GM19099 (cell line): ENCODE measurements around the gene LGALS3.

ENCODE experiments used
- POLR2A ChIP-seq: IDR thresholded peaks from 3 replicates; pipeline ENCODE4 v1.6.1; 2011; ENCODE audit warnings: low read depth; ENCODE audit not compliant: insufficient read length; ENCODE audit errors: extremely low read depth

The LGALS3 gene

GRCh38 chr14:55107766-55108554, 21.1 kb upstream of the LGALS3 start:
- no peak for TF ChIP-seq POLR2A

DNA sequence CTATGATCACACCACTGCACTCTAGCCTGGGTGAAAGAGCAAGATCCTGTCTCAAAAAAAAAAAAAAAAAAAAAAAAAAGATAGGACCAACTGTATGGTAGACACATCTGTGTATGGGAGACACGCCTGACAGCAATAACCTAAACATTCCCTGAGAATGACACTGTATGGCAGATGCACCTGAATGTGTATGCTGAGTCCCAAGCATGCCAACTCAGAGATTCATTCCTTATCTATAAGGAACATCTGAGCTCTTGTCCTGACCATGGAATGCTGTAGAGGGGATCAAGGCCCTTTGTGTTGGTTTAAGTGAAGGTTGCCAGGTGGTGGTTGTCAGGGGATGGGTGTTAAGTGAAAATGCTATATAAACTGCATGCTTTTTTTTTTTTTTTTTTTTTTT, 19.2 kb upstream of the LGALS3 start:
- TF ChIP-seq POLR2A, result no peak

DNA sequence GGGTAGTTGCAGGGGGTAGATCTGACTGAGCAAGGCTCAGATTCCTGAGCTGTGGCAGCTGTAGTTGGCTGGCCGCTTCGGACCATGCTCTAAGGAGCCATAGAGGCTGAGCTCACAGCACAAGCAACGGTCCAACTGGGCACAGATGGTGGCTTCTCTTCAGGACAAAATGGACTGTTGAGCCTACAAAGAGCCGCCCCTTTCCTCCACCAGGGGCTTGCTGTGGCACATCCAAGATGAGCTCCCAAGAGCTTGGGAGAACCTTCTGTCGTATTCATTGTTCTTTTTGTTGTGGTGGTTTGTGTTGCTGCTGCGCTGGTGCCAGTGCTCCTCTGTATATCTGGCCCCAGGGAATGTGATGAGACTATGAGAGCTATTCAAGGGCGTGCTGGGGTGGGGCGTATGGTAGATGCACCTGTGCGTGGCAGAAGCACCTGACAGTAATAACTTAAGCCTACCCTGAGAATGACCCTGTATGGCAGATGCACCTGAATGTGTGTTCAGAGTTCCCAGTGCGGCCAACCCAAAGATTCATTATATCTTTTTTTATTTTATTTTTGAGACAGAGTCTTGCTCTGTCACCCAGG, 17.8 kb upstream of the LGALS3 start:
- TF ChIP-seq POLR2A, result no peak

- no peak for TF ChIP-seq POLR2A
Measured at GRCh38 chr14:55114720-55115119, 14.3 kb upstream of the LGALS3 start.

DNA sequence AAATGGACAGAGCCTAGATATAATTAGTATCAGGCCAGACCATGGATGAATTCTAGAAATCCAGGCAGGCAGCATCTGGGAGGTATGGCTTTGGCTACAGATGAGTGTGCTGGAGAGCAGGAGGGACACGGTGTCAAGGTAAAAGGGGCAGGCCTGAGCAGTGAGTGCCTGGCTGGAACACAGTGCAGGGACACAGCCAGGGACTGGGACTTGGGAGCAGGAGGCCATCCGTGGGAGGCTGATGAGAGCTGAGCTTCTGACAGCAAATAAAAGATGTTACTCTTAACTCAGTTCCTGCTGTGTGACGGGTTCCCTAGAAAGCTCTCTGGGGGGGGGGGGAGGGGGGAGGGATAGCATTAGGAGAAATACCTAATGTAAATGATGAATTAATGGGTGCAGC, 13.6 kb upstream of the LGALS3 start:
- TF ChIP-seq POLR2A, result no peak

DNA sequence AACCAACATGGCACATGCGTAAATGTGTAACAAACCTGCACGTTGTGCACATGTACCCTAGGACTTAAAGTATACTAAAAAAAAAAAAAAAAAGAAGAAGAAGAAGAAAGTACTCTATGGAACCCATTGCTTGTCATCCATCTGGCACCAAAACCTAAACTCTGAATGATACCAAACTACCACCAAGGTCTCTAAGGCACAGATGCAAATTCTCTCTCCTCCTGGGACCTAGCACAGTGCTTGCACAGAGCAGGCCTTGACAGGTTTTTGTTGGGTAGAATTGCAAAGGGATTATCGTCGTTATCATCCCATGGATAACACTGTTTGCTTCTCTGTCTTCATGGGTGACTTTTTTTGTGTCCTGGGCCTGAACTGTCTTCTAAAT, 13.2 kb upstream of the LGALS3 start:
- no peak for TF ChIP-seq POLR2A

- no peak for TF ChIP-seq POLR2A
Measured at GRCh38 chr14:55116246-55117030, 12.6 kb upstream of the LGALS3 start.

- no peak for TF ChIP-seq POLR2A
Measured at GRCh38 chr14:55117803-55118441, 11.1 kb upstream of the LGALS3 start.

- TF ChIP-seq POLR2A, result no peak
Measured at GRCh38 chr14:55118761-55119160, 10.3 kb upstream of the LGALS3 start.

DNA sequence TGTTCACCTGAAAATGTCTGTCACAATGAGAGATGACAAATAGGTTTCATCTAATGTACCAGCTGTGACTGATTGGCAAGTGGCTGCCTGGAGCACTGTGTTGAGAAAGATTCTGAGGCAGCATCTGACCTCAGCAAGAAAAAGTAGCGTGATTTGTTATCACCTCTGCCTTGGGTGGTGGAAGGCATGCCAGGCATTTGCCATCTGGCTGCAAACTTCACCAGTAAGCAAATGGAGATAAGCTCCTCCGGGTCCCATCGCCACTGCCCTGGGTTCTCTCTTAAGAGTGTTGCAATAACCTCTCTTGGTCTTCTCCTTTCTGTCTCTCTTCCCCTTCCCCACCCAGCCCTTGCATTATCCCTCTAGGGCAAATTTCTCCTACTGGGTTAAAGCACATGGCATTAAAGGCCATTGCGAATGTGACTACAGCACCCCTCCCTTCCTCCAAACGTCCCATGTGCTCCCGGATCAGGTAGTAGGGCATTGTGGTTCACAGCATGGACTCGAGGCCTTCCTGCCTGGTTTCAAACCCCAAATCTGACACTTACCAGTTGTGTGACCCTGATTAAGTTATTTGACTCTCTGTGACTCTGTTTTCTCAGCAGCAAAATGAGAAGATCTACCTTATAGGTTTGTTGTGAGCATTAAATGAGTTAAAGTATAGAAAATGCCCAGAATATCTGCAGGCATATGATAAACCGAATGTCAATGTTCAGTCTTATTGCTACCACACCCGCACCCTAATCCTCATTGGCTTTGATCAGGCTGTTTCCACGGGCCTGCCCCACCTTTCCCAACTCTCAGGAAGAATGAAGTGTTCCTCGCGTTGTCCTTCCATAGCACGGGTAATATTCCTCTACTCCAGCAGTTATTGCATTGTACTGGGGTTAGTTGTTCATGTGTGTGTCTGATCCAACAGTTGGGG, 8.2 kb upstream of the LGALS3 start:
- TF ChIP-seq POLR2A, result no peak

DNA sequence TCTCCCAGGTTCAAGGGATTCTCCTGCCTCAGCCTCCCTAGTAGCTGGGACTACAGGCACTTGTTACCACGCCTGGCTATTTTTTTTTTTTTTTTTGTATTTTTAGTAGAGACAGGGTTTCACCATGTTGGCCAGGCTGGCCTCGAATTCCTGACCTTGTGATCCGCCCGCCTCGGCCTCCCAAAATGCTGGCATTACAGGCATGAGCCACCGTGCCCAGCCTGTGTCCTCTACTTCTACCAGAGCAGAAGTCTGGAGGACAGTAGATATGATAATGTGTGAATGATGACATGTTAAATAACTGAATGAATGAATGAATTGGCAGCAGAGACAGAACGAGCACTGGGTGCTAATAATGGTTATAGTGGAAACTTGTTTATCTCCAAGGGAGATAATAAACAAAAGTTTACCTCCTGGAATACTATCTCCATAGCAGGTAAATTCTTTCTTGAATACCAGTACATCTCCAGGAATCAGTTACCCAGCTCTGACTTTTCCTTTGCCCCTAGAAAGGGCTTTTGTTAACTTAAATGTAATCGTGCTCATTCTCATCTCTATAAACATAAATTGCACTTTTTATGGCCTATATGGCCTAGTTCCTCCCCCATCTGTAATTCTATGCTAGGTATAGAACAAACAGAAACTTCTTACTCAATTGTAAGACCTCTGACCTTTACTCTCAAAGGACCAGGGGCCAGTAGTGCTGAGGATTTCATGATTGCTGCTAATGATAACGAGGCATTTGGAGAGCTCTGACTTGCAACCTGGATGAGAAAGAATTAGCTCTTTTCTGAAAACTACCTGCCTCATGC, 7.2 kb upstream of the LGALS3 start:
- no peak for TF ChIP-seq POLR2A

DNA sequence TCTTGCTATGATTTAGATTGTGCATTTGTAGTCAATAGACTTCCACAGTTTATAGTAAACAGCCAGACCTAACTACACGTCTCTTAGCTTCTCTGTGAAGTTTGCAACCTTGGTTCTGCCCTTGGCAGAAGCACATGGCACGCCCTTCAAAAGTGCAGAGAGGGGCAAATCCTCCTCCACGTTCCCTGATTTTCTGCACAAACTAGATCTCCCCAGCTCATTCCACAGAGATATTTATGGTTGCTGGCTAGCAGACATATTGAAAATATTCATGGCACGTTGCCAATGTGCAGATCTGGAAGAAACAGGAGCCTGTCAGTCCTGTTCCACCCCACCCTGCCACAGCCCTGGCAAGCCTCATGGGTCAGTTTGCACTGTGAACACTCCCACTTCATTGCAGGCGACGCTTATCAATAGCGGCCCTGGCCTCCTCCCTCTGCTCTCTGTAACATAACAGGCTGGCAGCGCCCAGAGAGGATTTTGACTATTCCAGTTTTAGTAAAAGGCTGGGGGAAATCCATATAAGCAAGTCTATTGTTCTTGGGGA, 6.5 kb upstream of the LGALS3 start:
- TF ChIP-seq POLR2A, result no peak

DNA sequence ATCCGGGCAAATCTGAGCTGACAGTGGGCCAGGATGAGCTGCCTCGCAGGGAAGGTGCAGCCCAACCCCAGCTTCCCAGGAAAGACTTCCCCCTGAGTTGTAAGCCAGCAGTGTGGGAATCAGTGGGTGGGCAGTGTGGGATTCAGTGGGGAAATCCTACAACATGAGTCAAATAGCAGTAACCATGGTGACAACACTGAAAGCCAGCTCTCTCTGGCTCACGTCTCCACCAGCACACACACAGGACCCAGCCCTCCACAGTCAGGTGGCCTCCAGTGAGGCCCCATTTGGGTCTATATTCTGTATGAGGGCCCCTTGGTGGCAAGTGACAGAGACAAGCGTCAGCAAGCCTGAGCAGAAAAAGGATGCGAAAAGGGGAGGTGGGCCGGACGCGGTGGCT, 6.0 kb upstream of the LGALS3 start:
- no peak for TF ChIP-seq POLR2A
